ENCODE results near the gene SCGN.

SCGN gene

DNA sequence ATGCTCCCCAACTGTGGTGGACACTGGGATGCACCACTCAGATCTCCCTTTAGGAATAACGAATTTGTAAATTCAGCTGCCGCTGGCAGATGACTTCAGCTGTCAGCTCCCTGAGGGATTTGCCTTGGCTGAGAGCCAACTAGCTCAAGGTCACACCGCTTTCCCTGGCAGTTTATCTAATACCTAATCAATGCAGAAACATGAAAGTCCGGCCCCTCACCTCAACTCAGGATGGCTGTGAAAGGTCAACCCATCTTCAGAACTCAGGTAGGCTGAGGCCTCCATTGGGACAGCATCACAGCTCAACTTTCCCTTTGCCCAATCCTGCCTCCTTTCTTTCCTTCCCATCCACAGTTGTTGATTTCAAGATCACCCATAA is 22.8 kb upstream of the SCGN start:
- Histone ChIP-seq H2AFZ (ENCODE audit: low read depth, low read length) (no peak overlapping the region), H3K36me3 (replicated peaks; ENCODE audit: low read depth, low read length) (no peaks in the 10 kb centered on the region), H3K4me3 (ENCODE audit: low read length) (no peak overlapping the region), H4K20me1 (ENCODE audit: insufficient read depth, low read length) (no peaks in the 10 kb centered on the region), H3K27me3 (ENCODE audit: low read depth, low read length) (peaks cover 9% of the 10 kb centered on the region; the same call in 1 of the 2 replicates), H3K79me2 (ENCODE audit: low read length) (no peaks in the 10 kb centered on the region), H3K4me1 (ENCODE audit: low read length) (no peaks in the 10 kb centered on the region), H3K9me3 (ENCODE audit: insufficient read depth, low read length) (no peaks in the 10 kb centered on the region), H3K27ac (ENCODE audit: low read length) (no peak overlapping the region), H3K4me2 (ENCODE audit: low read length) (no peak overlapping the region), H3K9ac (ENCODE audit: low read length) (no peak overlapping the region)
- no peak for TF ChIP-seq EZH2phosphoT487 (IDR thresholded peaks at IDR 0.05; ENCODE audit: low read depth)
- TF ChIP-seq, protein P1, sequence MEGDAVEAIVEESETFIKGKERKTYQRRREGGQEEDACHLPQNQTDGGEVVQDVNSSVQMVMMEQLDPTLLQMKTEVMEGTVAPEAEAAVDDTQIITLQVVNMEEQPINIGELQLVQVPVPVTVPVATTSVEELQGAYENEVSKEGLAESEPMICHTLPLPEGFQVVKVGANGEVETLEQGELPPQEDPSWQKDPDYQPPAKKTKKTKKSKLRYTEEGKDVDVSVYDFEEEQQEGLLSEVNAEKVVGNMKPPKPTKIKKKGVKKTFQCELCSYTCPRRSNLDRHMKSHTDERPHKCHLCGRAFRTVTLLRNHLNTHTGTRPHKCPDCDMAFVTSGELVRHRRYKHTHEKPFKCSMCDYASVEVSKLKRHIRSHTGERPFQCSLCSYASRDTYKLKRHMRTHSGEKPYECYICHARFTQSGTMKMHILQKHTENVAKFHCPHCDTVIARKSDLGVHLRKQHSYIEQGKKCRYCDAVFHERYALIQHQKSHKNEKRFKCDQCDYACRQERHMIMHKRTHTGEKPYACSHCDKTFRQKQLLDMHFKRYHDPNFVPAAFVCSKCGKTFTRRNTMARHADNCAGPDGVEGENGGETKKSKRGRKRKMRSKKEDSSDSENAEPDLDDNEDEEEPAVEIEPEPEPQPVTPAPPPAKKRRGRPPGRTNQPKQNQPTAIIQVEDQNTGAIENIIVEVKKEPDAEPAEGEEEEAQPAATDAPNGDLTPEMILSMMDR (IDR thresholded peaks at IDR 0.05; ENCODE audit: low read depth, low read length): no peak

DNA sequence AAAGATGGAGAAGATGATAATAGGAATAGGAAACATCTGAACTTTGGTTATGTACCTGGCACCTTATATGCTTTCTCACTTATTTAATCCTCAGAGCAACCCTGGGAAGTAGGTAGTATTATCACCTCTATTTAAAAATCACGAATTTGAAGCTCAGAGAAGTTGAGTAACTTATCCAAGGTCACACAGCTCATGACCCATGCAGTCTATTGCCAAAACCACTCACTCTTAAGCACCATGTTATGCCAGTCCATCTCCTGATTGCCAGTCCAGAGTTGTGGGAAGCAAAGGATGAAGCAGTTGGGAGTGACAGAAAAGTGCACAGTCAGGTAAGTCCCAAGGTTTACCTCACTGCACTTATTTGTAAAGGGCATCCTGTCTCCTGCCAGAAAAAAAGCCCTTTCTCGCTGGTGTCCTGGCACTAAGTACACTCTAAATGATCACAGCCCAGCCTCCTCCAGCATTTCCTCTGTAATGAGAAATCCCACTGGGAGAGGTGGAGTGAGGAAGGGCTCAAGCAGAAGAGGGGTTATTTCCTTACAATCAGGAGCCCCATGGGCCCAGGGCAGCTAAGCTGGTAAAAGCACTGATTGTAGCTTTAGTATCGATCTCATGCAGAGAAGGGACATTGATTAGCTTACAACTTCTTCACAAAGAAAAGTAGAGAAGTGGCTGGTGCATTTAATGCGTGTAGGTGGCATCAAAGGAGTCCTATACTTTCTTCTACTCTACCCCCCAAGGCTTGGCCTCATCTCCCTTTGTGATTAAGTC is 21.3 kb upstream of the SCGN start:
- H3K4me1 ChIP-seq (ENCODE audit: low read length): no peaks in the 10 kb centered on the region
- H3K36me3 ChIP-seq (replicated peaks; ENCODE audit: low read depth, low read length): no peaks in the 10 kb centered on the region
- H3K79me2 ChIP-seq (ENCODE audit: low read length): no peaks in the 10 kb centered on the region
- no peak overlapping the region for H3K9ac ChIP-seq (ENCODE audit: low read length)
- no peak overlapping the region for H3K4me2 ChIP-seq (ENCODE audit: low read length)
- H3K27me3 ChIP-seq (ENCODE audit: low read depth, low read length): peaks cover 3% of the 10 kb centered on the region; the same call in 1 of the 2 replicates
- no peaks in the 10 kb centered on the region for H3K9me3 ChIP-seq (ENCODE audit: insufficient read depth, low read length)
- no peaks in the 10 kb centered on the region for H4K20me1 ChIP-seq (ENCODE audit: insufficient read depth, low read length)
- no peak overlapping the region for H3K4me3 ChIP-seq (ENCODE audit: low read length)
- H2AFZ ChIP-seq (ENCODE audit: low read depth, low read length): no peak overlapping the region
- TF ChIP-seq, protein P1 (IDR thresholded peaks at IDR 0.05; ENCODE audit: low read depth, low read length): no peak
- TF ChIP-seq EZH2phosphoT487 (IDR thresholded peaks at IDR 0.05; ENCODE audit: low read depth): no peak
- no peak overlapping the region for H3K27ac ChIP-seq (ENCODE audit: low read length)

DNA sequence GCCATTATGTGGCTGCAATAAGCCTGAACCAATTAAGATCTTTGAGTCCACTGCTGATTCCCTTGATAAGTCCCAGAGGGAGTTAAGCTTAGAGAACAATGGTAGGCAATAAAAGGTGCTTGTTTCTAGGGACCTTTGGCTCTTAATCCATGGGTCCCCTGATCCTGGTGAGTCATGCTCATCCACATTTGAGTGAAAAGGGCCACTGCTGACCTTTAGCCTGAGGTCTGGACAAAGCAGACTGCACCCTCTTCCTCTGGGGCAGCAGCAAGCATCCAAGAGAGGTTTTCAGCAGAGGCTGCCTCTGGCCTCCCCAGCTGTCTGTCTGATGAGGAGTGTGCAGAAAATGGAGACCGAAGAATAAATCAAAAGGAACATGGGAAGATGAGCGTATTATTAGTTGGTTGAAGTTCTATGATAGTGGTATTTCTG is 16.1 kb upstream of the SCGN start:
- Histone ChIP-seq H4K20me1 (ENCODE audit: insufficient read depth, low read length) (no peaks in the 10 kb centered on the region), H3K27me3 (ENCODE audit: low read depth, low read length) (no peaks in the 10 kb centered on the region), H2AFZ (ENCODE audit: low read depth, low read length) (no peak overlapping the region), H3K4me3 (ENCODE audit: low read length) (no peak overlapping the region), H3K36me3 (replicated peaks; ENCODE audit: low read depth, low read length) (no peaks in the 10 kb centered on the region), H3K27ac (ENCODE audit: low read length) (no peak overlapping the region), H3K9me3 (ENCODE audit: insufficient read depth, low read length) (no peaks in the 10 kb centered on the region), H3K9ac (ENCODE audit: low read length) (no peak overlapping the region), H3K4me2 (ENCODE audit: low read length) (no peak overlapping the region), H3K79me2 (ENCODE audit: low read length) (no peaks in the 10 kb centered on the region), H3K4me1 (ENCODE audit: low read length) (no peaks in the 10 kb centered on the region)
- TF ChIP-seq EZH2phosphoT487 (IDR thresholded peaks at IDR 0.05; ENCODE audit: low read depth): no peak
- TF ChIP-seq, protein P1 (IDR thresholded peaks at IDR 0.05; ENCODE audit: low read depth, low read length): no peak

DNA sequence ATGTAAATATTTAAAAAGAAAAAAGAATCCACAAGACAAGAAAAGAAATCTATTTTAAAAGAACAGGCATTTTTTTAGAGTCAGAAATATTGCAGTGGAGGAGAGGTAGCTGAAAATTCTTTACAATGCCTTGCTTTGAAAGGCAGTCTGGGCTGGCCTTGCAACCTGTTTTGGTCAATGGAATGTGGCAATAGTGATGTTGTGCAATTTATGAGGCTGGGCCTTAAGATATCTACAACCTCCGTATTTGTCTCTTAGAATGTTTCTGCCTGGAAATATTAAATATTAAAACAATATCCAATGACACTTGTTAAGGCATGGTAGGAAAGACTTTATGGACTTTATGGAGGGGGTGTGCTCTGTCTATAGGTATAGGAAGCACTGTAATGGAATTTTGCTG is 14.8 kb upstream of the SCGN start:
- Histone ChIP-seq H3K27me3 (ENCODE audit: low read depth, low read length) (no peaks in the 10 kb centered on the region), H3K4me1 (ENCODE audit: low read length) (no peaks in the 10 kb centered on the region), H3K9ac (ENCODE audit: low read length) (no peak overlapping the region), H2AFZ (ENCODE audit: low read depth, low read length) (no peak overlapping the region), H3K9me3 (ENCODE audit: insufficient read depth, low read length) (no peaks in the 10 kb centered on the region), H3K79me2 (ENCODE audit: low read length) (no peaks in the 10 kb centered on the region), H4K20me1 (ENCODE audit: insufficient read depth, low read length) (no peaks in the 10 kb centered on the region), H3K4me2 (ENCODE audit: low read length) (no peak overlapping the region), H3K4me3 (ENCODE audit: low read length) (no peak overlapping the region), H3K36me3 (replicated peaks; ENCODE audit: low read depth, low read length) (no peaks in the 10 kb centered on the region), H3K27ac (ENCODE audit: low read length) (no peak overlapping the region)
- TF ChIP-seq EZH2phosphoT487 (IDR thresholded peaks at IDR 0.05; ENCODE audit: low read depth): no peak
- TF ChIP-seq, protein P1 (IDR thresholded peaks at IDR 0.05; ENCODE audit: low read depth, low read length): no peak

Data from OCI-LY3 (cell line).